GM21423 (cell line): Measurements from ENCODE around the gene AADACL4.
"Not testable (repeated sequence)": the region's sequence is repeated elsewhere in the genome, so short reads cannot be mapped to it uniquely, and the experiment has no call there.

Experiments used
- ATAC-seq: cut with Tn5 transposase; IDR thresholded peaks from one replicate; pipeline ENCODE4 v1.9.1; 2021; ENCODE audit warnings: mild to moderate bottlenecking, moderate library complexity; ENCODE audit not compliant: unreplicated experiment

Gene AADACL4

GRCh38 chr1:12629511-12629956 lies 14.4 kb upstream of the AADACL4 start:
- ATAC-seq, result no peak

DNA sequence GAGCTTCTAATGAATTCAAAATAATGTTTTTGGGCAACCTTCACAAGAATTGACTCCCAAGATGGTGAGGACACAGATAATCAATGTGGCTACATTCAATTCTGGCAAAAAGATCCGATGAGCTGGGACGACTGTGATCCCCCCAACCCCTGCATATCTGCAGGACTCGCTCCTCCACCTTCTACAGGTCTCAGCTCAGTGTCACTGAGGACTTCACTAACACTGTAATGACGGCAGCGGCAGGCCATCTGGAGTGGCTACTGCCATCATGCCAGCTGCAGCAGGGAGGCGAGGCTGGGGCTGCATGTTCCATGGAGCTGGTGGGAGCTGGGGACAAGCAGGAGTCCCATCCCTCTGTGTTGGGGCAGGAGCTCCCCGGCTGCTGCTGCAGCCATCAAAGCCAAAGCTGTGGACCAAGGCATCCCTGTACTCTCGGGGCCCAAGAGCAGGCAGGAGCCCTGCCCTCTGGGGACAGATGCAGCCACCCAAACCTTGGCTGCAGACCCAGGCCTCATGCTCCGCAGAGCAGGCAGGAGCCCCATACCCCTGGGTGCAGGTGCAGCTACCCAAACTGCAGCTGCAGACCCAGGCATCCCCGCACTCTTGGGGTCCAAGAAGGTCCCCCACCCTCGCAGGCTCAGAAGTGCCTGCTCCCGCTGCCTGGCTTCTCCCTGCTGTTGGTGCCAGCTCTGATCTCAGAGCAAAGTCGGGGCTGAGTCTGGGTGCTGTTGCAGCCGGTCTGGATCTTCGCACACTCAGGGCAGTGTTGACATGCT lies 13.7 kb upstream of the AADACL4 start:
- no peak for ATAC-seq

DNA sequence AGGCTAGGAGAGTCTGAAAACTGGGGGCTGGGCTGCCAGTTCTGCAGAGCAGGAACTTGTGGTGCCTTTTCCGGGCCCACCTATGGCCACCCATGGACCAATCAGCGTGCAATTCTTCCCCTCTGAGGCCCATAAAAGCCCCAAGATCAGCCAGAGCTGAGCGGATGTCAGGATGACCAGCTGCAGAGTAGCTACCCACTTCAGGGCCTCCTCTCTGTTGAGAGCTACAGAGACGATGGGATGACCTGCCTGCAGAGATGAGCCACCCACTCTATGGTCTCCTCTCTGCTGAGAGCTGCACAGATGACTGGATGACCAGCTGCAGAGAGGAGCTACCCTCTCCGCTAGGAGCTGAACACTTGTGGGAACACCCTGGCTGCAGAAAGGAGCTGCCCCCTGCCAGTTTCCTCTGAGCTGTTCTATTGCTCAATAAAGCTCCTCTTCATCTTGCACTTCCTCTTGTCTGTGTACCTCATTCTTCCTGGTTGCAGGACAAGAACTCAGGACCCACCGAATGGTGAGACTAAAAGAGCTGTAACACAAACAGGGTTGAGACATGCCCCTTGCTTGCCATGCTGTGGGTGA lies 12.8 kb upstream of the AADACL4 start:
- no peak for ATAC-seq

DNA sequence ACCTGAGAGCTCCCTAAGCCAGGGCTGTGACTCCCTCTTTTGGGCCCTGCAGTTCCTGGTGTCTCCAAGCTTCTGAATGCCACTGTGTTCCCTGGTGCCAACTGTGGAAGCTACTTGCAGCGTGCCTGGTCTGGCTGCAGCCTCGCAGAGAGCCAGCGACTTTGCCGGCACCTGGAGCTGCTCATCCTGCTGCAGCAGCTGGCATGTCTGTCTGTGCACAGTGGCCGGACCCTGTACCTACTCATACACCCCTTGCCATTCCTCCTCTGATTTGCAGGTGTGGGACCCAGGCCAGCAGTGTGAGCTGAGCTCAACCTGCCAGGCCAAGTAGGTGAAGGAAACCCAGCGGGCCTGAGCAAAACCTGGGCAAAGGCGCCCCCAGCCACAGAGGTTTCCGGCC lies 12.3 kb upstream of the AADACL4 start:
- ATAC-seq, result no peak

- no peak for ATAC-seq
Observed at GRCh38 chr1:12634156-12634555, 9.7 kb upstream of the AADACL4 start.

GRCh38 chr1:12634696-12635202 lies 9.1 kb upstream of the AADACL4 start:
- ATAC-seq, result no peak

DNA sequence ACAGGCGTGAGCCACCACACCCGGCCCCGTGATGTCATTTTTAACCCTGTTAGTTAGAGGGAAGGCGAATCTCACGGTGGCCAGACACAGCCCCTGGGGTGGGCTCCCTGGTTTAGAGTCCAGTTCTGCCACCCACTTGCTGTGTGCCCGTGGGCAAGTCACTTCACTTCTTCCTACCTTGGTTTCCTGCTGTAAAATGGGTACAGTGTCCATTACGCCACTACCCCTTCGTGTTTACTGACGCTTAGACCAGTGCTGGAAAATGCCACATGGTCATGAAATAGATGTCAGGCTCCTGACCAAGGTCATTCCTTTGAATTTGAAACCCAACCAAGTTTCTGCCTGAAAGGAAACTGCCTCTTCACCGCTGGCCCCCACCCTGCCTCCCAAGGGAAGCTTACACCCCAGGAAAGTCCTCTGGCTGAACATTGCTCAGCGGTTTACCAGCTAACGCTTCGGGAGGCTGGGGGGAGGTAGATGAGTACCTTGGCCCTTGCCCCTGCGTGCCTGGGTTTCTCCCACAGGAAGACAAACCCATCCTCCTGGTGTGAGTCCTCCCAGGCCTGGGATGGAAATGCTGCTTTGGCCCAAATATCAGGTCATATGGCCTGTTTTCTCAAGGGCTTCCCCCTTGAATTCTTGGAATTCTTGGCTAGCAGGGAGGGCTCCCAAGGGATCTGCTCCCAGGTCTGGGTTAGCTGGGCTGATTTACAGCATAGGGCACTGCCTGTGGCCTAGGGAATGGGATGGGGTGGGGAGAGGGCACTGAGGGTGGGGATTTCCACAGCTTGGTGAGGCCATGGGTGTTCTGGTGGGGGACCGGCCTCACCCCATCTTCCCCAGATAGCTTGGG lies 7.6 kb upstream of the AADACL4 start:
- ATAC-seq, result no peak

DNA sequence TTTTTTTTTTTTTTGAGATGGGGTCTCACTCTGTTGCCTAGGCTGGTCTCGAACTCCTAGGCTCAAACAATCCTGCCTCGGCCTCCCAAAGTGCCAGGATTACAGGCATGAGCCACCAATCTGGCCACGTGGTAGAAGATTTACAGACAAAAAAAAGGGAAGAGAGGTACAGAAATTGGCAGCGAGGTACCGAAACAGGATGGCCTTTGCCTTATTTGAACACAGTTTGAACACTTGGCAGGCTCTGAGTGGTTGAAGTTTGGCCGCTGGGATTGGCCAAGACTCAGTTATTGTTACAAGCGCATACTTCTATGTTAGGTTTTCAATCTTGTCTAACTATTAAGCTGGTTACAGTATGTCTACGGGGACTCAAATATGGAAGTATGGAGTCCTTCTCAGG lies 6.2 kb upstream of the AADACL4 start:
- no peak for ATAC-seq

- no peak for ATAC-seq
Observed at GRCh38 chr1:12640237-12640957, 3.5 kb upstream of the AADACL4 start.

DNA sequence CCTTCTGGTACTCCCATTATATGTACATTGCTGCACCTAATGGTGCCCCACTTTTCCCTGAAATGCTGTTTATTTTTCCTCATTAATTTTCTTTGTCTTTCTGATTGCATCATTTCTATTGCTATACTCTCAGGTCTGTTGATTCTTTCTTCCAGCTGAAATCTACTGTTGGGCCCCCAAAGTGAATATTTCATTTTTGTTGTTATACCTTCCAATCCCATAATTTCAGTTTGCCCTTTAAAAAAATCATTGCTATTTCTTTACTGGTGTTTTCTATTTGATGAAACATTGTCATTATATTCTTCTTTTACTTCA lies 3.0 kb upstream of the AADACL4 start:
- ATAC-seq, result no peak

GRCh38 chr1:12643079-12643478 lies 806 bp upstream of the AADACL4 start:
- no peak for ATAC-seq

GRCh38 chr1:12644237-12644636 lies 352 bp downstream of the AADACL4 start:
- ATAC-seq, result no peak

DNA sequence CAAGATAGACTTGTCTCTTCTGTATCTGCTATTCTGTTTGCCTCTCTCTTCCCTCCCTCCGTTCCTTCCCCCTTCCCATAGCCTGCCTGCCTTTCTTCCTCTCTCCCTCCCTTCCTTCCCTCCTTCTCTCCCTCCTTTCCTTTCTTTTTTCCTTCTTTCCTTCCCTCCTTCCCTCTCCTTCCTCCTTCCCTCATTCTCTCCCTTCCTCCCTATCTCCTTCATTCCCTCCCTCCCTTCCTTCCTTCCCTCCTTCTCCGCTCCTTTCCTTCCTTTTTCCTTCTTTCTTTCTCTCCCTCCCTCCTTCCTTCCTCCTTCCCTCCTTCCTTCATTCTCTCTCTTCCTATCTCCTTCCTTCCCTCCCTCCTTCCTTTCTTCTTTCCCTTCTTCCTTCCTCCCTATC lies 944 bp downstream of the AADACL4 start:
- no peak for ATAC-seq

DNA sequence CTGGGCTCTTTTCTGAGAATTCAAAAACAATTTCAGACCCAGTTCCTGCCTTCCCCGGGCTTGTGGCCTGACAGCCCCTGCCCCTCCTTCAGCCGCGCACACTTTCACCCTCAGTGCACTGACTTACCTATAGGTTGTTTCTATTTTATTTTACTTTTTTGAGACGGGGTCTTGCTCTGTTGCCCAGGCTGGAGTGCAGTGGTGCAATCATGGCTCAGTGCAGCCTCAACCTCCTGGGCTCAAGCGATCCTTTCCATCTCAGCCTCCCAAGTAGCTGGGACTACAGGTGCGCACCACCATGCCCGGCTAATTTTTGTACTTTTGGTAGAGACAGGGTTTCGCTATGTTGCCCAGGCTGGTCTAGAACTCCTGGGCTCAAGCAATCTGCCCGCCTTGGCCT lies 1.5 kb downstream of the AADACL4 start:
- not testable (repeated sequence) for ATAC-seq

DNA sequence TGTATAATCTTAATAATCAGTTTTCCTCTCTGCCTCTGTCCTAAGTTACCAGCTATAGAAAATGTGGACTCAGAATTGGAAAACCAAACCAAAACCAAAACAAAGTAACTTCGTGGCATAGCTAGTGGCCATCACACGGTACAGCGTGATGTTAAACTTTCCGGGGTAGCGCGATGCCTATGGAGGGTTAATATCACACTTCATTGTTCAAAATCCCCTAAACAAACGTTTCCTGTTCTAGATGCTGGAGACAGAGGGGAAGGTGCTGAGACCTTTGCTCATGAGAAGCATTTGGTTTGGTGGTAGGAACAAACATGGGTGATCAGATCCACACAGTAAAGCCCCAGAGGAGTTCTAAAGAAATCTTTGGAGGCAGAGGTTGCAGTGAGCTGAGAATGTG lies 4.9 kb downstream of the AADACL4 start:
- ATAC-seq, result no peak

DNA sequence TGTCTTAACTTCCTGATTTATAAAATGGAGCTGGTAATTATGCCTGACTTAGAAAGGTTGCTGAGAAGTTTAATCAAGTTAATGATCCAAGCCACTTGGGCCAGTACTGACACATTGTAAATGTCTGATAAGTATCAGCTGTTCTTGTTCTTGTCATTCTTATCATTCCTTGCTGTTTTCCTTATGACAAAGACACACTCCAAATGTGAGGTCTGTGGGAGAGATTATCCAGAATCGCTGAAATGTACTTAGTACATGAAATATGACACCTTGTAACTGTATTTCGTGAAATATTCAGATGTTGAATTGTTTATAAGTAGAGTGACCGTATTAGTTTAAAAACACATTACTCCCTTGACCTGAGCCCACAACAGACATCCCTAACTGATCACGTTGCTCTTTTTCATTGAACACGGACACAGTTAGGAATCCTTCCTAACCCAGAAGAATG lies 6.1 kb downstream of the AADACL4 start:
- ATAC-seq, result no peak

GRCh38 chr1:12654004-12654567 lies 10.2 kb downstream of the AADACL4 start:
- no peak for ATAC-seq

DNA sequence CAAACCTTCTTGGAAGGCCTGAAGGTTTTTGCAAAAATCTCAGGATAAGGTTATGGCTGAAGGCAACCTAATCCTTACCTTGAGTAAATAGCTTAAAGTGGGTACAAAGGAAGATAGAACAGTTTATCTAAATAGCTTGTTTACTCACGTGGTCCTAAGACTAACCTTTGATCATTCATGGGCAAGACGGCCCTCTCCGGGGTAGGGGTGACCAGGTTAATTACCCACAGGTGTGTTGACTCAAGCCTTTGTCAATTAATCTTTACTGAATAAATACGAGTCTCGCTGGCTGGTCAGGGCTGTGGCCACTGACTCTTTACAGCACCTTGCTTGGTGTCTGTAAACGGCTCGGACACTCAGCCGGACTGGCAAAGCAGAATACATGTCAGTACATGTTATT lies 10.8 kb downstream of the AADACL4 start:
- no peak for ATAC-seq

GRCh38 chr1:12656575-12656974 lies 12.7 kb downstream of the AADACL4 start:
- ATAC-seq, result no peak

DNA sequence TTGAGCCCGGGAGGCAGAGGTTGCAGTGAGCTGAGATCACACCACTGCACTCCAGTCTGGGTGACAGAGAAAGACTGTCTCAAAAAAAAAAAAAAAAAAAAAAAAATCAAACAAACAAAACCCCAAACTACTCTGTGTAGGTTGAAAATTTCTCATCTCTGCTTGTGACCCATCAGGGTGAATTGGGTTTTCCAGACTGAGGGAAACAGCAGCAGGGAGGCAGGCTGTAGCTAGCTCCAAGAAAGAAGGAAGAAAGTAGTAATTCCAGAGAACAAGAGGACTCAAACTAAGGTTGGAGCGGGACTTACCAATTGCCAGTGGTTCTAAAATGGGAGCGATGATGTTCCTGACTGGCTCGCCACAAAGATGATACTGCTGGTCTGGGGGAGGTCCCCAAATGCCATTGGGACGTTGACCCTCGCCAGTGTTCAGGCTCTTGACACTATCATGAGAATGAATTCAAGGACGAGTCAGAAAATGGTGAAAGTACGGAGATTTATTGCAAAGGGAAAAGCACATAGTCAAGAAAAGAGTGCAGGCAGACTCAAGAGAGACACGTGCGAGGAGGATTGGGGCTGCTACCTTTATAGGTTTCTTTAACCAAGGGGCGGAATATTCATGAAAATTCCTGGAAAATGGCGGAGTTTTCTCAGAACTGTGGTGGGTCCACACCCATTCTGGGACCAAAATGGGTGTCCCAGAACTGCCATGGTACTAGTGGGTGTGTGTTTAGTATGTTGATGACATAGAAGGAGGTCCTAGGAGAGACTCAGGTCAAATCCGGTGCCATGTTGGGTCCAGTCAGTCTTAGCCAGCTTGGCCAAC lies 13.4 kb downstream of the AADACL4 start:
- ATAC-seq, result no peak
